Melanocyte of skin (primary cell): ENCODE results near the gene UST. TPM values are rescaled to one million over a fixed set of nuclear protein-coding genes. Genes with fewer than 3 reads are reported as not detected.

ENCODE experiments used
- total RNA-seq, 2 donors: library from RNA; depleted of rRNA; stranded (reverse); fragments of >200 nt; gene quantifications; 2 replicates each; pipeline ENCODE4 v1.2.3, GENCODE V29; 2012

The UST gene
- total RNA-seq = 10 to 100 TPM; 19.6 to 20.0 TPM

GRCh38 chr6:148746363-148747144 lies at the start of gene UST:
TSS of gene UST (plus strand) at chr6:148747030. CDS start at chr6:148747431, 401 bp downstream.

